Left forelimb (tissue), 1 donor: ENCODE results near the gene GALM.
"Not testable (repeated sequence)": the region's sequence is repeated elsewhere in the genome, so short reads cannot be mapped to it uniquely, and the experiment has no call there.

Experiments
- DNase-seq: peaks from one replicate; pipeline ENCODE4 v3.0.0-alpha.2; 2018; ENCODE audit warnings: low spot score

The GALM gene

DNA sequence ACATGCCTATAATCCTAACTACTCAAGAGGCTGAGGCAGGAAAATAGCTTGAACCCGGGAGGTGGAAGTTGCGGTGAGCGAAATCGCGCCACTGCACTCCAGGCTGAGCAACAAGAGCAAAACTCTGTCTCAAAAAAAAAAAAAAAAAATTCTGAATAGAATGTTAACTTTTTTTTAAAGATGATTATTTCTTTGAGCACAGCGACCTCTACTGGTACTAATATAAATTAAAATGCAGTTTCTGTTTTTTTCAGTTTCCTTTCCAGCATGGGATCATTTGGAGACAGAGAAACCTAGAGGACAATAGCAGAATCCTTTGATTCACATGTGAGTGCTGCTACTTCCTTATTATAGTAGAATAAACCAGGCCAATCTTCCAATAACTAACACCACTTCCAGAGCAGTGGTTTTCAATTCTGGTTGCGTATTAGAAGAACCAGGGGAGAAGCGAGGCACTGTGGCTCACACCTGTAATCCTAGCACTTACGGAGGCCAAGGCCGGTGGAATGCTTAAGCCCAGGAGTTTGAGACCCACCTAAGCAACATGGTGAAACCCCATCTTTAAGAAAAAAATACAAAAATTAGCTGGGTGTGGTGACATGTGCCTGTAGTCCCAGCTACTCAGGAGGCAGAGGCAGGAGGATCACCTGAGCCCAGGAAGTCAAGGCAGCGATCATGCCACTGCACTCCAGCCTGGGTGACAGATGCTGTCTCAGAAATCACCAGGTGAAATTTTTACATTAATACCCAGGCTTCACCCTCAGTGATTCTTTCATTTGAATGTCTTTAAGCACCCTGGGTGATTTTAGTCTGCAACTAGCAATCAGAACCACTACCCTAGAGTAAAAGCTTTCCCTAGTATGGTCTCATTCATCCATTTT lies 75.2 kb downstream of the GALM start:
- peak; percentile 33 for DNase-seq

DNA sequence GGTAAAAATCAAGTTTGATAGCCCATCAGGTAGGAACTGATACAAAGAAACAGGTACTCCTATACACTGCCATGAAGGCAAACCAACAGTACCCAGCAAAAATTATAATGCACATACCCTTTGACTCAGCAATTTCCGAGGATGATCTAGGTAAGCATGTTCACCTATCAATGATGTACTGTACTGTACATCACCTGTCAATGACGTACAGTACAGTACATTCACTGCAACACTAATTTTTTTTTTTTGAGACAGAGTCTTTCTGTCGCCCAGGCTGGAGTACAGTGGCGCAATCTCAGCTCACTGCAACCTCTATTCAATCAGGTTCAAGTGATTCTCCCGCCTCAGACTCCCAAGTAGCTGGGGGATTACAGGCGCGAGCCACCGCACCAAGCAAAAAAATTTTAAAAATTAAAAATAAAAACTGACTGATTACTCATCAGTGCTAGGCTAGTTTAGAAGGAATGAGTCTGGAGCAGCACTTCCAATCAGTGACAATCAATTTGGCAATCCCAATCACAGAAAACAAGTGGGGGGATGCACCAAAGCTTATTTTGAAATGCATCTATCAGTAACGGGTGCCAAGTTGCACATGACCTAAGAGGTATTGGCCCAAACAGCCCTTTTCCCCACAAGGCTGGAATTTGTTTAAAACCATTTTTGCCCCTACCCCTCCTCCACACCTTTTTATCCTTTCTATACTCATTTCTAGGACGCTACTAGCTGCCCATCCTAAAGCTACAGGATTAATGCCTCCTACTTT lies 77.1 kb downstream of the GALM start:
- peak; percentile 15 for DNase-seq

DNA sequence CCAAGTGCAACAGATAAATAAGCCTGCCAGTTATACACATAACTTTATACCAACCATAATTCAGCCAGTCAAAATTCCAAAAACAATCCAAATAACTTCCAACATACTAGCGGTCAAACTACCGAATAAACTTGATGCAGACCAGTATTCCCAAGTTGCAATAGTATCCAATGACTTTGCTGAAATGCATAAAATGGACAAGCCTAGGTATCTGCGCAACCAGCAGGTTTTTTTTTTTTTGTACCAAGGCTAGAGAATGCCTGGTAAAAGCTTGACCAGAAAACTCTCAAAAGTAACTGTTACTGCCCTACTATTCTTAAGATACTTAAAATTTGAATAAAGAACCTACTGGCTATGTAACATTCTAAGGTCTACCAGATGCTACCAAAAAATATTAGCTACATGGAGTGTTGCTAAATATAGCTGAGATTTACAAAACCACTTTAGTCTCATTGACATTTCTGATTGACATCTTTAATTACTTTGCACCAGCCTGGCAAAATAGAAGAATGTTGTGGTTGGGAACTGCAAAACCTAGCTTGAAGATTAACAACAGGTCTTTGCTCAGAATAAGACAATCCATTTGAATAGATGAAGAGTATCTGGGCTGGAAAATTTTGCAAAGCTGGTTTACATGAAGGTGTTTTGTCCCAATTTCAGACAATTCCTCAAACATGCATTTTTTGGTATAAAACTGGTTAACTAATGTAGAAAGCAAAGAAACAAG lies 77.9 kb downstream of the GALM start:
- DNase-seq = no peak

DNA sequence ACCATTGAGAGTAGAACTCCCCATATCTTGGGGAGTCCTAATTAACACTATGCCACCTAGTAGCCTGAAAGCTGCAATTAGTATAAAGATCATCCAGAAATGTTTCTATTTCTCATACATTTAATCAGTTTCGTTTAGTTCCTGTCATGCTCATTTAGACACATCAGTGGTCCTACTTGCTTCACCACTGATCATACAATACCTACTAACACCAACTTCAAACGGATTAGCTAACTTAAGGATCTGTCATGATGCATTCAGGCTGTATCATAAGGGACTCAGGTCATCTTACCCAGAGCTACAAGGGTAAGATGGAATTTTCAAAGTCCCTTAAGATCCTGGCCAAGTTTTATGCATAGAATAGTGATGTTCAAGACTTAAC lies 78.5 kb downstream of the GALM start:
- no peak for DNase-seq

DNA sequence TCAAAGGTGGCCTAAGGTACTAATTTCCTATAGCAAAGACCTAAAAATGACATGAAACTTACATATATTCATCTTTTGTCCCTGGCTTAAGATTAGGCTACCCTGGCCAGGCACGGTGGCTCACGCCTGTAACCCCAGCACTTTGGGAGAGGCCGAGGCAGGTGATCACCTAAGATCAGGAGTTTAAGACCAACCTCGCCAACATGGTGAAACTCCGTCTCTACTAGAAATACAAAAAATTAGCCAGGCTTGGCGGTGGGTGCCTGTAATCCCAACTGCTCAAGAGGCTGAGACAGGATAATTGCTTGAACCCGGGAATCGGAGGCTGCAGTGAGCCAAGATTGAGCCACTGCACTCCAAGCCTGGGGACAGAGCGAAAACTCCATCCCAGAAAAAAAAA lies 79.4 kb downstream of the GALM start:
- peak; percentile 33 for DNase-seq

DNA sequence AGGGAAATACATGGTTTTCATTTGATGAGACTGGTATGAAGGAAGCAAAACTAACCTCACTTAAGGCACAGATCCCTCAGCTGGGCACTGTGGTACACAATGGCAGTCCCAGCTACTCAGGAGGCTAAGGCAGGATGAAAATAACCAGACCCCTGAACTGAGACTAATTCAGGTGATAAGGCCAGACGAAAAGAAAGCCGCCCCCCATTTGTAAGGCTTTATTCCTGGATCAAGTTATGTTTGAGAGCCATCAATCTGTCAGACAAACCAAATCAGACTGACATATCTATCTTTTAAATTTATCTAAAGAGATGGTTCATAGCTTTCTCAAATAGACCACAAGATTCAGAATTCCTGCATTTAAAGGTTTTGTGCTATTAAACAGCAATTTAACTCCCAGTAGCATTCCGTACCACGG lies 81.1 kb downstream of the GALM start:
- DNase-seq = no peak

DNA sequence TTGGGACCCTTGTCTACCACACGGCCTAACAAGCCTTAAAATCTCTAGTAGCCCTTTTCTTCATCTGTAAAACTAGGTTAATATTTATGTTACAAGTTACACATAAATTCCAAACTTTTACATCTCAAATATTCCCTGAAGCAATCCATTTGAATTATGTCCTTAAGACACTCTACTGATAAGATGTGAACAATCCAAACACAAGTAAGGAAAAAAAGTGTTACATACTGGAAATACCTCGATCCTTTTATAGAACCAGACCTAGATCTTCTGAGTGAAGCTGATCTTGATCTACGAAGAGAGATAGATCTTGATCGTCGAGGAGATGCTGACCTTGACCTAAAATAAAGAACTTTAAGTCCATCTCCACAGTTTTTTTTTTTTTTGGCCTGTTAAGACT lies 81.9 kb downstream of the GALM start:
- DNase-seq = no peak

DNA sequence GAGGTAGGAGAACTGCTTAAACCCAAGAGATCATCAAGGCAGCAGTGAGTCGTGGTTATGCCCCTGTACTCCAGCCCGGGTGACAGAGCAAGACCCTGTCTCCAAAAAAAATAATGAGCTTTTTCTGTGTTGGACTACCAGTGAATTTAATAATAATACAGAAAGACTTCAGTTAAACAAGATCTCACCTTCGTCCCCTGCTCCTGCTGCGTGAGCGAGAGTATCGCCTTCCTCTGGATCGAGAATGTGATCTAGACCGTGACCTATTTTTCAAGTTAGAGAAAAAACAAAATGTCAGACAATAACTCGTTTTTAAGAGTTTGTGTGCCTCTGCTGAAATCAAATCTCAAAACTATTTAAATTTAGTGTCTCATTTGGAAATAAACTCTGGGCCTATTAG lies 82.5 kb downstream of the GALM start:
- DNase-seq = peak; percentile 0

DNA sequence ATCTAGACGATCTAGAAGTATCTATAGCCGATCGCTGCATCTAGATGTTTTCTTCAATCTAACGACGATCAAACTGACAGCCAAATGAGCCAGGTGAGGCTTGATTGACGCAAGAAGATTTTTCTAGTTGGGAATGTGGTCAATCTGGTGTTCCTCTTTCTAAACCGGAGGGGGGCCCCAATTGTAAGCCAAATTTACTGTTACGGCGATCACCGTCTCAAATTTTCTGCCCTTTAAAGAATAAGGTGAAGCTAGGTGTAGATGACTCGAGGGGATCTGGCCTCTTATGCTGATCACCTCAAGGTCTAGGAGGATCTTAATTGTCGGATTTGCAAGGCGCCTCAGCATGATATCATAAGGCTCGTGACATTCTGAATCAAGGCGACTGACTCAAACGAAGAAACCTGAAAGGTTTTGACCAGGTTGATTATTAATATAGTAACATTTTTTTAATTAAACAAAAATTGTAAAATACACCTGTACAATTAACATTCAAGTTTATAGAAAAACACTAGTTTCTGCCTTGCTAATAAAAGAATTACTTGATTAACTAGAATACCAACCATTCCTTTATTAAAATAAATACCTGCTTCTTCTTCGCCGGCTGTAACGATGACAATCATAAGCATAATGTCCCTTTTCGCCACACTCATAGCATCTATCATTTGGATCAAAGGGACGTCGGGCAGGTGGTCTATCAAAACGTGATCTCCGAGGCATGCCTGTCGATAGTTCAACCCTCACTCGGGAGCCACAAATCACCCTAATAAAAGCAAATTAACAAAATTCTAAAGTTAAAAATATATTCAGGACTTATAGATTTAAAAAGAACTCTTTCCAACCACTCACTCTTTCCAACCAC lies 83.3 kb downstream of the GALM start:
- peak; percentile 36 for DNase-seq

DNA sequence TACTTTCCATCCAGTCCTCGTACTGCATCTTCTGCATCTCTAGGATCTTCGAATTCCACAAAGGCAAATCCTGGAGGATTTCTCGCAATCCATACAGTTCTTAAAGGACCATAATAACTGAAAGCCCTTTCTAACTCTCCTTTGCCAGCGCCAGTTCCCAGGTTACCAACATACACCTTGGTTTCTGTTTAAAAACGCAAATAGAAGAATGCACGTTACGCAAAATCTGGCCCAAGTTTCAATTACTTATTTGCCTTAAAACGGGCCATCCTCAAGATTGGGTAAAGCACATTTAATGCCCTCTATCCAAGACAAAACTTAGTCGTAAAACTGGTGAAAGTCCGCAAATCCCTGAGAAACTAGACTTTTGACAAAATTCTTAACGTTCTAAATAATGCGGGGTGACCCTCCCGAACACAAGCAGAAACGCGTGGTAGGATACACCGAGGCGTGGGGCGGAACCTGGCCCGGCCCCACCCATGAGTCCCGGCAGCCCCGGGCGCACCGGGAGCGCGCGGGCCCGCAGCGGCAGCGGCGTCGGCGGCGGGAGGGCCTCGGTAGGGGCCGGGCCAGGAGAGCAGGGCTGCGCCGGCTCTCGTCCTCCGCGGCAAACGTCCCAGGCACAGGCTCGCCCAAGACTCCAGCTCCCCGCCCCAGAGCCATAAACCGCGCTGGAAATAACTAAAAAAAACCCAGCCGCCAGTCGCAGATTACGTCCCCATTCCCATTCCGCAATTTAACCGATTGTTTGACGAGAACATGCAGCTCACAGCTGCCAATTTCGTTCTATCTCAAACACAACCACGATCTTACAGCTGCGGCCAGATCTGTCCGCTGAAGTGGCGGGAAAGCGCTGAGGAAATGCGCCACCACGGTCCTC lies 84.3 kb downstream of the GALM start:
- no peak for DNase-seq

DNA sequence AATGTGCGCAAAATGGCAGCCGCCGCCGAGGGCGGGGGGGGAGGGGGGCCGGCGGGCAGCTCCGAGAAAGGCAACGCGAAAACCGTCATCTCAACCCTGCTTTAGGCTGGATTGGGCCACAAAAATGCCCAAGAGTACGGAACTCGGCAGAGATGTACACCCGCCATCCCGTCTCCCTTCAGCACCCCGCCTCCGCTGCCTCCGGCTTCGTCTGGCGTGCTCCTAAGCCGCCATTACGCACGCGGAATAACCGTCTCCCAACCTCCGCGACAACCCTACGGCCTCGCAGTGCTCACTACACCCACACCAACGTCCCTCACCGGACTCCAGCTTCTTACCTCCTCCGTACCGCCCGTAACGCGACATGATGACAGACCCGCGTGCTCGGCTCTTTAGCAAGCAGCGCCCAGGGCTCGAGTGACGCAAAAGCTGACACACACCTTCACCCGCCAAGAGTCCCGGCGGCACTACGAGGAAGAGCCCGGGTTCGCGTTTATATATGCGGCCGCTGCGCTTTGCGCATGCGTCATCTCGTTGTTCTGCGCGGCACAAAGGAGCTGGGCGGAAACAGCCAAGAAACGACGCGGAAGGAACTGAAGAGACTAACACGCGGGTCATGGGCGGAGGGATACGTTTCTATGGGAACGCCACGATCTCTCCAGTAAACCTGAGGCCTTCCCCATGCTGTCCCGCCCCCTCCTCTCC lies 85.1 kb downstream of the GALM start, which contains the start of gene SRSF7:
Gene SRSF7, minus strand, starts transcription at position 471 of the 705 bp plus-strand sequence. Its CDS starts 105 bp downstream, at position 366.
- DNase-seq = peak; percentile 99

DNA sequence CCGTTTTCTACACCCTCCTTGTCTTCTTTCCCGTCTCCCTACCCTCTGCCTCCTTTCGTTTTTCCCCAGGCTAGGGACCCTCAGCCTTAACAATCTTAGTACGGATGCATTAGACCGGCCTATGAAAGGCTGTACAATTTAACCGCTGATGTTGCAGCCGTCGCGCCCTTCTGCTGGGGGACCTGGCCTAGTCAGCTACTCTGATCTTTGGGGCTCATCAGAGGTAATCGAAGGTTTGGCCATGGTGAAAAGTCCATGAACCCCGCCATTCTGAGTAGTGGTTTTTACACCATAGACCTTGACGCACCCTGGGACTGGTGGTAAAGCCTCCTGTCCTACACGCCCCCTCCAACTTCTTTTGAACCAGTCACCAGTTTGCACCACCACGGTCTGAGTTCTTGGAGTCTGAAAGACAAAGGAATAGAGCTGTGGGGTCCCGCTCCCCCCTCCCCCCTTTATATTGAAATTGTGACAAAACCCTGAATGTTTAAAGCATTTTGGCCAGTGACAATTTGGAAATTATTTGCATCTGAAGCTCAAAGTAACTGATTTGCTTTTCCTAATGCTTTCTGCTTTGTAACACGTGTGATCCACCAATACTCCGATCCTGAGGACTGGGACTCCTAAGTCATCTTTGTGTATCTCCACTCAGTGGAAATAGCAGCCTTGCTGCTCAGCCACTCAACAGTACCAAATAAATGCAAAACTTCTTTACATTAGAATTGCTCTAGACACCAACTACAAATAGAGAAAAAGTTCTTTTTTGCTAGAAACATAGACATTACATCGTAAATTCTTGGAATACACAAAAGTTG lies 85.9 kb downstream of the GALM start:
- DNase-seq = peak; percentile 3

DNA sequence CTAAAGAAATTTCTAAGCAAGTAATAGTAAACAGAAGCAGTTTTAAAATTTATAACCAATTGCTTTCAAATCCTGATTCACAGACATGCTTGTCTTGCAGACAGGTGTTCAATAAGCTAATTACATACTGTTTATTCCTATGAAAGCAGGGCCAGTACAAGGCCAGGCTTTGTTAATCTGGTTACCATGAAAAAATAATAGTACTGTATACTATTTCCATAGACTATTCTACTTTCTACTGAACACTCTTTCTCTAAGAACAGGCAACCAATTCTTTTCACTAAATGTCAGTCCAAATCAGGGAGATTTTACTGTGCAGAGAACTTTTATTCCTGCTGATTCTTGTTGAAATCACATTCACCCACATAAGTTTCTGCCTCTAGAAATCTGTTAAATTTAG lies 88.1 kb downstream of the GALM start:
- DNase-seq = no peak

DNA sequence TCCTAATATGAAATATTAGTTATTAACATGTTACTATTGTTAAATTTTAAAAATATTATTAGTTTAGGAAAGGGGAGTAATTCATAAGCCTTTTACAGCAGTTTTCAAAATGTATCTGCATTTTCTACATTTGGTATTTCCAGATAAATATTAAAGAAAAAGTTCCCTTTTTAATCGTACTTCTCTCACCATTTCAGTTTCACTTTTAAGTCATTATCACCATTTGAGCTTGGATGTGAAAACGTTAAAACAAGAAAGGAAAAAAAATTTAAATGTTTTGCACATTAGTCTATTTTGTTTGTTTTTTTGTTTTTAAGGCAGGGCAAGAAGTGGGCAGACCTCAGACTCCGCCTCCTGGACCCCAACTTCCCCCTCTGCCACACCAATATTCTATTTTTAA lies 88.6 kb downstream of the GALM start:
- DNase-seq = no peak

DNA sequence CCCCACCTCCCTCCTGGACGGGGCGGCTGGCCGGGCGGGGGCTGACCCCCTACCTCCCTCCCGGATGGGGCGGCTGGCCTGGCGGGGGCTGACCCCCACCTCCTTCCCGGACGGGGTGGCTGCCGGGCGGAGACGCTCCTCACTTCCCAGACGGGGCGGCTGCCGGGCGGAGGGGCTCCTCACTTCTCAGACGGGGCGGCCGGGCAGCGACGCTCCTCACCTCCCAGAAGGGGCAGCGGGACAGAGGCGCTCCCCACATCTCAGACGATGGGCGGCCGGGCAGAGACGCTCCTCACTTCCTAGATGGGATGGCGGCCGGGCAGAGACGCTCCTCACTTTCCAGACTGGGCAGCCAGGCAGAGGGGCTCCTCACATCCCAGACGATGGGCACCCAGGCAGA lies 90.0 kb downstream of the GALM start:
- not testable (repeated sequence) for DNase-seq

DNA sequence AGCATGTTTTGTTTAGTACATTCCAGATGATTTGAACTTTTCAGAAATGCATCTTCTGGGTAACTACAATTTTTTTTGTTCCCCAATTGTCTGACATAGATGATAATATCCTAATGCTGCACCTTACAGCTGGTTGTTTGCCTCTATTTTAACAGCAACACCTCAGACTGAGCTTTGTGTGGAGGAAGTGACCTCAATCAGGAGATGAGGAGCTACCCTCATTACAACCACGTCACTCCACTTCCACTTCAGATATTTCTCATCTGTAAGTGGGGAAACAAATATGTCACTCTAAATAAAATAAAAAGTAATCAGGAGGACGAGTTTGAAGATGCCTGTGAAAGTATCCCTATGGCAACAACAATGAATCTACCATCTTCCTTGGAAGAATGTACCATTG lies 97.3 kb downstream of the GALM start:
- DNase-seq = no peak

DNA sequence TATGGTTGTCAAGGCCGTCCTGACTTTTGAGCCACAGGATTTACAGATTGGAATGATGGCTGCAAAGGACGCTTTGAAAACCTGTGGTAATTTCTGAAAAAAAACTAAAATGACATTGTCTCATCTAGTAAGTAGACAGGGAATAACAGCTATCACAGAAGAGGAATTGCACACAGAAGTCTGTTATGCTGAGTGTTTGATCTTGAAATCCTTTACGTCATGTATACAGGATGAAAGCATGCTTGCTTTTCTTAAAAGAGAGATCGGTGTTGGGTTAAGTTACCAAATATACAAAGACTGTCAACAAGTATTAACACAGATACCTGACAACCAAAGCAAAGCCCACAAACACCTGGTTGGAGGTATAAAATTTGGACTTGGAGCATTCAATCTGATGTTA lies 97.8 kb downstream of the GALM start:
- no peak for DNase-seq

DNA sequence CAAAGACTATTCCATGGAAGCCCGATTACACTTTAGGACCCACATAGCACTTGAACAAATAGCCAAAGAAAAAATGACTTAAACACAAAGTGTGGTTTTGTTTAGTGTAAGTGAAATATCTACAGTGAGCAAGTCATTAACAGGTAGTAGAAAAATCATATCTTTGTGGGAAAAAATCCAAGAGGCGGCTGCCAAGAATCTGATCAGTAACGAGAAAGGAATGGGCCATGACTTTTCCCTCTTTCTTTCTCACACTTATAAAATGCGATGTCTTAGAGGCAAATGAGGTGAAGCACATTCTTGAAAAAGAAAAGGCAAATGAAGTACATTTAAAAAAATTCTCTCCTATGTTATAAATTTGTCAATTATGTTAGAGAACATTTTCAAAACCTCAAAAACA lies 99.2 kb downstream of the GALM start:
- DNase-seq = no peak

DNA sequence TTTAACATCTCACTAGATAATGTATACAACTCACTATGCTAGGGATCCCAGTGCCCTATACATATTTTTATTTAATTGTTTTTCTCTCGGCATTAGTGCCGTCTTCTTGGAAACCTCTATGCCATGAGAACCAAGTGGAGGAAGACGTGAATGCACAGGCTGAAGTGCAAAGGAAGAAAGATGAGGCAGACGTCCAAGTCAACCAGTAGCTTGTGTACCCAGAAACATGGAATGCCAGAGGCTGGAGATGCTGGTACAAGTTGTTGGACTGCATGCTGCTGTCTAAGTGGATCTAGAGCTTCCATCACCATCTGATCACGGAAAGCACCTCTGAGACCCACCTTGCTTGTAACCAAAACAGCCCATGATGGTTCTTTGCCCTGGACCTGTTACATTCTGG lies 99.6 kb downstream of the GALM start:
- DNase-seq = no peak
